Smooth muscle cell (in vitro differentiated cells): ENCODE results near the gene RAD18. TPM values are rescaled to one million over a fixed set of nuclear protein-coding genes. Genes with fewer than 3 reads are reported as not detected.

ENCODE experiments used
- DNase-seq: peaks from one replicate; lab custom pipeline; 2025; ENCODE audit not compliant: unreplicated experiment; lab: John Stamatoyannopoulos, UW
- H2AFZ ChIP-seq: fragments of 200-600 bp; sonication (generic); 2 replicates; pipeline ENCODE4 v1.6.0; 2016; ENCODE audit warnings: antibody characterized with exemption, low read depth, mild to moderate bottlenecking
- H3F3A ChIP-seq: fragments of 200-600 bp; sonication (generic); 2 replicates; pipeline ENCODE4 v1.6.0; 2017; ENCODE audit warnings: antibody characterized with exemption, low read depth
- H3K27ac ChIP-seq: fragments of 200-600 bp; sonication (generic); 2 replicates; pipeline ENCODE4 v1.5.1; 2016; ENCODE audit warnings: low read depth, mild to moderate bottlenecking
- H3K27me3 ChIP-seq: fragments of 200-600 bp; sonication (generic); 2 replicates; pipeline ENCODE4 v1.6.1; 2016; ENCODE audit warnings: low read depth, mild to moderate bottlenecking
- H3K36me3 ChIP-seq: fragments of 200-600 bp; sonication (generic); 2 replicates; pipeline ENCODE4 v1.5.1; 2016; ENCODE audit warnings: low read depth
- H3K4me1 ChIP-seq: fragments of 200-600 bp; sonication (generic); 2 replicates; pipeline ENCODE4 v1.5.1; 2016; ENCODE audit warnings: low read depth
- H3K4me2 ChIP-seq: fragments of 200-600 bp; sonication (generic); 2 replicates; pipeline ENCODE4 v1.6.0; 2016; ENCODE audit warnings: mild to moderate bottlenecking
- H3K4me3 ChIP-seq: fragments of 200-600 bp; sonication (generic); 2 replicates; pipeline ENCODE4 v1.5.1; 2016; ENCODE audit warnings: mild to moderate bottlenecking
- H3K79me2 ChIP-seq: fragments of 200-600 bp; sonication (generic); 2 replicates; pipeline ENCODE4 v1.6.0; 2016; ENCODE audit warnings: low read depth, mild to moderate bottlenecking
- H3K9ac ChIP-seq: fragments of 200-600 bp; sonication (generic); 2 replicates; pipeline ENCODE4 v1.6.0; 2016; ENCODE audit warnings: low read depth
- H3K9me3 ChIP-seq: fragments of 200-600 bp; sonication (generic); replicated peaks from 2 replicates; pipeline ENCODE4 v1.5.1; 2016; ENCODE audit warnings: low read depth
- H4K20me1 ChIP-seq: fragments of 200-600 bp; sonication (generic); 2 replicates; pipeline ENCODE4 v1.6.0; 2016; ENCODE audit warnings: low read depth
- WGBS: methylation state at CpG from one replicate; pipeline ENCODE4 v1.1.7; 2016; ENCODE audit warnings: low lambda C conversion rate; 5-methylcytosine and 5-hydroxymethylcytosine counted together
- polyA plus RNA-seq: library from polyadenylated mRNA; unstranded; fragments of >200 nt; fragmentation: Nextera tagmentation; extraction: Ambion mirVana; gene quantifications from 2 replicates; pipeline ENCODE4 v1.2.1, GENCODE V29; 2016
- total RNA-seq: library from RNA; depleted of rRNA; stranded (reverse); fragments of >200 nt; gene quantifications from 2 replicates; pipeline ENCODE4 v1.2.3, GENCODE V29; 2014
- TF ChIP-seq, protein P1 (sequence below): fragments of 200-600 bp; sonication (generic); IDR thresholded peaks from 2 replicates; pipeline ENCODE4 v1.5.1; 2017; ENCODE audit warnings: borderline replicate concordance, mild to moderate bottlenecking, antibody characterized with exemption; ENCODE audit not compliant: insufficient read depth, poor library complexity, severe bottlenecking

RAD18 gene
- total and polyA plus RNA-seq, 2 experiments from 2014 or later = 8.9 to 16.0 TPM

DNA sequence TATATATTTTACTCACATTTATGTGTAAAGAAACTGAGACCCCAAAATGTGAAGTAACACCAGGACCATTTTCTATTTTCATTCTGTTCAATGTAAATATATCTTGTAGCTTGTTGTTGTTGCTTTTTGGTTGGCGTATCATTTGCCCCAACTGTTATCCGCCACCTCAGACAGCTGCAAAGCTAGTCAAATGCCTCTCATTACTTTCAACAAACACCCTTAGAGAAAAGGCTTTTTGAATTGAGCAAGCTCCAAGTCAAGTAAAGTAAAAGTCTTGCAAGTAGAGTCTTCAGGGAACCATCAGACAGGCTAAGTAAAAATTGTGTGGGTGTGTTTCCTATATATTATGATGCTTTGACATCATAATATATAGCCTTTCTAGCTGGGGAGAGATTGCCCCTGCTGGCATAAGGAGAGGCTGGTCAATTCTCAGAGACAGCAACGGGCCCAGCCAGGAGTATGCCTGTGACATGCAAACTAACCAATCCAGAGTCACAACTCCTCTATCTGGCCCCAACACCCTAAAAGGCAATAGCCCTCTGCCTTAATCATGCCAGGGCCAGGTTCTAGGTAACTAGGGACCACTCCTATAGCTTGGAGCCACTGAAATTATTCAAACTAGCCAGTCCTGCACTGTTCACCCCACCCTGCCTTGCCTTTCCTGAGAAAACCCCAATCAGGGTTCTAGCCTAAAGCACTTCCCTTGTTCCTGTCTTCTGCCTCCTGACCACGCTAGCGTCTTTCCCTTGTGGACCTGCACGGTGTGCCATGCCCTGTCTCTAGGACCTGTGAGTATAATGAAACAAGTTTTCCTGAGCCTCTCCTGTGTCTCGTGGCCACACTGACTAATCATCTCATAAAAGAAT is 75.6 kb downstream of the RAD18 start:
- no peaks in the 10 kb centered on the region for H4K20me1 ChIP-seq
- 61% methylated on average over 7 of the region's 7 CpGs for WGBS

DNA sequence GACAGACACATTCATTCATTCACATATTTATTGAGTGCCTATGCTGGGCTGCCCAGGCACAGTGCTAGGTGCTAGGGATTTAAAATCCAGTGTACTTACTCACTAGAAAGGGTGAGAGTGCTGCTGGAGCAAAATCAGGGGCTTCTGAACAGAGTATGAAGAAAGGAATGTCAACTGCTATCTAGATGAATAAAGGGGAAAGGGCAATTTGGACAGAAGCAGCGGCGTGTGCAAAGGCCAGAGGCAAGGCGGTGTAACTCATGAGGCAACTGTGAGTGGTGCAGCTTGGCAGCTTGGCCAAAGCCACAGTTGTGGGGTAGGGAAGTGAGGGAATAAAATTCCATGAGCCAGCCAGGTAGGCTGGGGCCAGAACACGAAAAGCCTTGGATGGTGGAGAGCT is 76.7 kb downstream of the RAD18 start:
- Histone ChIP-seq H3K4me1 (no peaks in the 10 kb centered on the region), H4K20me1 (no peaks in the 10 kb centered on the region), H3K9me3 (no peaks in the 10 kb centered on the region), H3K27ac (peak overlapping the region; percentile 0), H3K4me2 (no peak overlapping the region), H3K4me3 (no peak overlapping the region), H2AFZ (no peak overlapping the region), H3F3A (no peaks in the 10 kb centered on the region), H3K79me2 (no peaks in the 10 kb centered on the region), H3K9ac (no peak overlapping the region), H3K36me3 (no peaks in the 10 kb centered on the region), H3K27me3 (no peaks in the 10 kb centered on the region)
- WGBS = 67% methylated on average over 4 of the region's 4 CpGs
- TF ChIP-seq, protein P1, sequence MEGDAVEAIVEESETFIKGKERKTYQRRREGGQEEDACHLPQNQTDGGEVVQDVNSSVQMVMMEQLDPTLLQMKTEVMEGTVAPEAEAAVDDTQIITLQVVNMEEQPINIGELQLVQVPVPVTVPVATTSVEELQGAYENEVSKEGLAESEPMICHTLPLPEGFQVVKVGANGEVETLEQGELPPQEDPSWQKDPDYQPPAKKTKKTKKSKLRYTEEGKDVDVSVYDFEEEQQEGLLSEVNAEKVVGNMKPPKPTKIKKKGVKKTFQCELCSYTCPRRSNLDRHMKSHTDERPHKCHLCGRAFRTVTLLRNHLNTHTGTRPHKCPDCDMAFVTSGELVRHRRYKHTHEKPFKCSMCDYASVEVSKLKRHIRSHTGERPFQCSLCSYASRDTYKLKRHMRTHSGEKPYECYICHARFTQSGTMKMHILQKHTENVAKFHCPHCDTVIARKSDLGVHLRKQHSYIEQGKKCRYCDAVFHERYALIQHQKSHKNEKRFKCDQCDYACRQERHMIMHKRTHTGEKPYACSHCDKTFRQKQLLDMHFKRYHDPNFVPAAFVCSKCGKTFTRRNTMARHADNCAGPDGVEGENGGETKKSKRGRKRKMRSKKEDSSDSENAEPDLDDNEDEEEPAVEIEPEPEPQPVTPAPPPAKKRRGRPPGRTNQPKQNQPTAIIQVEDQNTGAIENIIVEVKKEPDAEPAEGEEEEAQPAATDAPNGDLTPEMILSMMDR = no peak
- no peak for DNase-seq

More for the DNA sequence above, 75.6 kb downstream of the RAD18 start:
- DNase-seq = no peak
- H3K79me2 ChIP-seq = no peaks in the 10 kb centered on the region
- H3K4me2 ChIP-seq = peak overlapping the region; percentile 50
- H3K36me3 ChIP-seq = no peaks in the 10 kb centered on the region
- H3K9ac ChIP-seq = no peak overlapping the region
- TF ChIP-seq, protein P1 = no peak
- no peak overlapping the region for H2AFZ ChIP-seq
- H3F3A ChIP-seq = no peaks in the 10 kb centered on the region
- no peaks in the 10 kb centered on the region for H3K27me3 ChIP-seq
- H3K4me3 ChIP-seq = no peak overlapping the region
- H3K4me1 ChIP-seq = no peaks in the 10 kb centered on the region
- H3K27ac ChIP-seq = peak overlapping the region; percentile 58
- H3K9me3 ChIP-seq = no peaks in the 10 kb centered on the region

DNA sequence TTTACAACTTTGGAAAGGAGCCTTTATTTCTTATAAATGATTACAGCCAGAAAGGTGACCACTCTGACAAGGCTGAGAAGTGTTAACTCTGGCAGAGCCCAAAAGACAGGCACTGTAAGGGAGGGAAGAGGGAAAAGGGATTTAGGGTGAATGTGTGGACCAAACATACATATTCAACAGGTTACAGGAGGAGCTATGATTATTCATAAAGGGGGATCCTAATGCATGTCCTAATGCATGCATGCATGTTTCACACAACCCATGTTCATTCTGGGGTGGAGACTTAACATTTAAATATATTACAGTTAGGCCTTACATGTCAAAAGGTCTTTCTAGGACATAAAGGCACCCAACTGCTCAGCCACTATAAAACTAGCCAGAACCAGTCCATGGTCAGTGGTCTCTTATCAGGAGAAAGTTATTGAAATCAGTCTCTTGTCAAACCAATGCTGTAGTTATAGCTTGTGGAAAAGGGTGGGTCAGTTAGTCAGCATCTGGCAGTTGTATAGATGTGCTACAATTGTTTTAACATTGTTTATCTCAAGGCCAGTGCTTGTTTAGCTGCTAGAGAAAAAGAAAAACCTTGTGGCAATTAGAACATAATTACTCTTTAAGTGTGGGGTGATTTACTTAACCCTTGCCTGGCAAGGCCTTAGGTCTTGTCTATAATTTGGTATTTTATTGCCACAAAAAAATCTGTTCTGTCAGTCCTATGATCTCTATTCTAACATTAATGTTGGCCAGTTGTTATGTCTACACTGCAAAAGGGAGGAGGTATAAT is 77.5 kb downstream of the RAD18 start:
- Histone ChIP-seq H3K4me1 (no peaks in the 10 kb centered on the region), H3K9me3 (no peaks in the 10 kb centered on the region)
- DNase-seq = no peak

More for the DNA sequence above, 77.5 kb downstream of the RAD18 start:
- no peaks in the 10 kb centered on the region for H3K27me3 ChIP-seq
- H3F3A ChIP-seq = no peaks in the 10 kb centered on the region
- H3K4me3 ChIP-seq = no peak overlapping the region
- no peaks in the 10 kb centered on the region for H4K20me1 ChIP-seq
- H3K4me2 ChIP-seq = no peak overlapping the region
- no peak overlapping the region for H3K9ac ChIP-seq
- H2AFZ ChIP-seq = no peak overlapping the region
- H3K79me2 ChIP-seq = no peaks in the 10 kb centered on the region
- H3K36me3 ChIP-seq = no peaks in the 10 kb centered on the region
- peak overlapping the region; percentile 5 for H3K27ac ChIP-seq
- TF ChIP-seq, protein P1 = no peak
